ENCODE measurements around the gene SIRT1. TPM values are rescaled to one million over a fixed set of nuclear protein-coding genes. Genes with fewer than 3 reads are reported as not detected.

SIRT1 gene
- total and polyA plus RNA-seq, 7 donors = 7.8 to 24.3 (median 16.1) TPM

GRCh38 chr10:67923551-67923950 is 39.1 kb downstream of the SIRT1 start:
- no peaks in the 10 kb centered on the region for H3K4me1 ChIP-seq
- H3K9me3 ChIP-seq = no peaks in the 10 kb centered on the region
- WGBS, 3 donors = 83 to 92% (median 91%) methylated on average over 5 of the region's 5 CpGs
- ATAC-seq (no peak), DNase-seq (no peak)
- no peak for TF ChIP-seq CTCF (IDR thresholded peaks at IDR 0.05)
- H3K36me3 ChIP-seq (ENCODE audit: insufficient read depth in 1 of 2, low read depth in 1 of 2) = peaks cover 4 to 88% of the 10 kb centered on the region in 2 donors
- no peaks in the 10 kb centered on the region for H3K27me3 ChIP-seq (ENCODE audit: insufficient read depth in 3 of 3, low read length in 2 of 3)
- H3K27ac ChIP-seq = no peak overlapping the region
- no peak overlapping the region for H3K4me3 ChIP-seq
- intact Hi-C loops (cut with DNase I) = no loop called here

GRCh38 chr10:67924136-67924535 is 39.7 kb downstream of the SIRT1 start:
- peaks cover 4 to 88% of the 10 kb centered on the region in 2 donors for H3K36me3 ChIP-seq (ENCODE audit: insufficient read depth in 1 of 2, low read depth in 1 of 2)
- H3K4me1 ChIP-seq = no peaks in the 10 kb centered on the region
- intact Hi-C loops (cut with DNase I) = no loop called here
- H3K27ac ChIP-seq = no peak overlapping the region
- no peak overlapping the region for H3K4me3 ChIP-seq
- no peaks in the 10 kb centered on the region for H3K9me3 ChIP-seq
- WGBS, 3 donors = 94 to 97% (median 97%) methylated on average over 3 of the region's 3 CpGs
- H3K27me3 ChIP-seq (ENCODE audit: insufficient read depth in 3 of 3, low read length in 2 of 3) = no peaks in the 10 kb centered on the region
- no peak for ATAC-seq
- DNase-seq = no peak
- TF ChIP-seq CTCF (IDR thresholded peaks at IDR 0.05) = no peak

DNA sequence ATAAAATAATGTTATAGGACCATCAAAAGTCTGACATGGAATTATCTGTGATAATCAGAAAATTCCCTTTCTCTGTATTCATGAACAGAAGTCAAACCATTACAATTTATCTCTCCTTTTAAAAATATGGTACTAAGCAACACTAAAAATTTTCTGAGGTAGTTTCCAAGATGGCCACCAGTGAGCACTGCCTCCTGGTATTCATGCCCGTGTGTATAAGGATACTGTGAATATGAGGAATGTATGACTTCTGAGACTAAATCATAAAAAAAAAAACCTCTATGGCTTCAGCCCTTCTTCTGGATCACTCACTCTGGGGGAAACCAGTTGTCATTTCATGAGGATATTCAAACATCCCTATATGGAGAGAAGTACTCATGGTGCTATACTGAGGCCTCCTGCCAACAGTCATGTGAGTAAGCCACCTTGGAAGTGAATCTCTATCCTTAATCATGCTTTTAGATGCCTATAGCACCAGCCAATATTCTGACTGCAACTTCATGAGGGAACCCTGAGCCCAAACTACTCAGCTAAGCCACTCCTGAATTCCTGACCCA is 41.1 kb downstream of the SIRT1 start:
- Histone ChIP-seq H3K4me1 (no peaks in the 10 kb centered on the region), H3K4me3 (no peak overlapping the region), H3K36me3 (ENCODE audit: insufficient read depth in 1 of 2, low read depth in 1 of 2) (peaks cover 0 to 90% of the 10 kb centered on the region in 2 donors), H3K9me3 (no peaks in the 10 kb centered on the region), H3K27me3 (ENCODE audit: insufficient read depth in 3 of 3, low read length in 2 of 3) (no peaks in the 10 kb centered on the region), H3K27ac (no peak overlapping the region)
- WGBS, 3 donors = 76 to 88% (median 81%) methylated on average over 1 of the region's 1 CpG
- intact Hi-C loops (cut with DNase I) = no loop called here
- ATAC-seq (peak in 2 of 4 donors; percentile 34 to 69), DNase-seq (no peak)
- no peak for TF ChIP-seq CTCF (IDR thresholded peaks at IDR 0.05)

GRCh38 chr10:67926951-67927350 is 42.5 kb downstream of the SIRT1 start:
- DNase-seq = no peak
- WGBS, 3 donors = 97 to 100% (median 100%) methylated on average over 1 of the region's 1 CpG
- Histone ChIP-seq H3K36me3 (ENCODE audit: insufficient read depth in 1 of 2, low read depth in 1 of 2) (peaks cover 0 to 96% of the 10 kb centered on the region in 2 donors), H3K27me3 (ENCODE audit: insufficient read depth in 3 of 3, low read length in 2 of 3) (no peaks in the 10 kb centered on the region), H3K27ac (no peak overlapping the region), H3K9me3 (no peaks in the 10 kb centered on the region), H3K4me1 (no peaks in the 10 kb centered on the region), H3K4me3 (no peak overlapping the region)
- ATAC-seq = no peak
- intact Hi-C loops (cut with DNase I) = no loop called here
- no peak for TF ChIP-seq CTCF (IDR thresholded peaks at IDR 0.05)

- DNase-seq (no peak), ATAC-seq (no peak)
- intact Hi-C loops (cut with DNase I) = no loop called here
- H3K27me3 ChIP-seq (ENCODE audit: insufficient read depth in 3 of 3, low read length in 2 of 3) = no peaks in the 10 kb centered on the region
- no peak overlapping the region for H3K27ac ChIP-seq
- H3K9me3 ChIP-seq = no peaks in the 10 kb centered on the region
- WGBS, 3 donors = 92 to 94% (median 94%) methylated on average over 2 of the region's 2 CpGs
- H3K4me1 ChIP-seq = no peaks in the 10 kb centered on the region
- TF ChIP-seq CTCF (IDR thresholded peaks at IDR 0.05) = no peak
- H3K4me3 ChIP-seq = no peak overlapping the region
- H3K36me3 ChIP-seq (ENCODE audit: insufficient read depth in 1 of 2, low read depth in 1 of 2) = peaks cover 0 to 90% of the 10 kb centered on the region in 2 donors
Observed at GRCh38 chr10:67933199-67933598, 48.7 kb downstream of the SIRT1 start.

All from psoas muscle (tissue), 8 donors.